HG03095 (cell line): ENCODE results near the gene TMEM263.
"Not testable (repeated sequence)": the region's sequence is repeated elsewhere in the genome, so short reads cannot be mapped to it uniquely, and the experiment has no call there.

Source experiments
- ATAC-seq: cut with Tn5 transposase; IDR thresholded peaks from one replicate; pipeline ENCODE4 v1.9.1; 2021; ENCODE audit warnings: moderate library complexity; ENCODE audit not compliant: unreplicated experiment

TMEM263 gene

DNA sequence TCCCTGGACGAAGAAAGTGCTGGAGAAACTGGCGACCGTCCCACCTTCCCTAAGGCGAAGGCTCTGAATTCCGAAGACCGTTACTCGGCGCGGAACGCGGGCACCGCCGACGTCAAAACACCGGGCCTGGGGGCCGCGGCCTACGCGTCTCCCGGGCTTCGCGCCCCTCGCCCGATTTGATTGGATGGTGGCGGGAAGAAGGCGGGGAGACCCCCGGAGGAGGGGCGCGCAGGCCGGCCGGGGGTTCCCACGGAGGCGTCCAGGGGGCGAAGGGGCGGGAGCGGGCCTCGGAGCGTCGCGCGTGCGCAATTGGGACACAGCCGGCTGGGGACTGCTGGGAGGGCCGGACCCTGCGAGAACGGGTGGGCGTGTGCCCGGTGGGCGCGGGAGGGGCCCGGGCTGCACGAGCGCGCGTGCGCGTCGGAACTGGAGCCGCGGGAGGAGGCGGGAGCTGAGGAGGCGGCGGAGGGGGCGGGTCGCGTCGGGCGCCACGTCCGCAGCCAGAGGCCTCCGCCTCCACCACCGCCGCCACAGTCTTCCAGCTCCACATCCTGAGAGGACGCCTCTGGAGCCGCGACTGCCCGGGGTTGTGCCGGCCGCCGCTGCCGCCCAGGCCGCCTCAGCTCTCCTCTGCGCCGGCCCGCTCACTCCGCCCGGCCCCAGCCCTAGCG, at the start of gene TMEM263:
TSS of gene TMEM263 (plus strand) at position 531 of the 671 bp plus-strand sequence. CDS start 11,210 bp downstream, outside the sequence.
- peak; percentile 74 for ATAC-seq

DNA sequence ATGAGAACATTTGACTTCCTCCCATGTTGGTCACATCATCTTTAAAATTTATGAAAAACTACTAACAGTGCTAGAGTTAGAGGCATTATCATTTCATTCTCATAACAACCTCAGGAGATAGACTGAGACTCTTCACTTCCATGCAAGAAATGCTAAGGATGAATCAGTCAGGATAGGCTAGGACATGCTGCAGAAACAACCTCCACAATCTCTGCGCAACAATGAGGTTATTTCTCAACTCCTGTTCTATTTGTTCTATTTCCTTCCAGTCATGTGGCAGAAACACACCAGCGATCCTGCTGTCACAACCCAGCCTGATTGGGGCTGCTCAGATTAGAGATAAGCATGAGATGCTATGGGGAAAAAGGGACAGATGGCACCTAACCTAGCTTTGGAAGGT, 49.0 kb upstream of the TMEM263 start:
- ATAC-seq, result no peak

DNA sequence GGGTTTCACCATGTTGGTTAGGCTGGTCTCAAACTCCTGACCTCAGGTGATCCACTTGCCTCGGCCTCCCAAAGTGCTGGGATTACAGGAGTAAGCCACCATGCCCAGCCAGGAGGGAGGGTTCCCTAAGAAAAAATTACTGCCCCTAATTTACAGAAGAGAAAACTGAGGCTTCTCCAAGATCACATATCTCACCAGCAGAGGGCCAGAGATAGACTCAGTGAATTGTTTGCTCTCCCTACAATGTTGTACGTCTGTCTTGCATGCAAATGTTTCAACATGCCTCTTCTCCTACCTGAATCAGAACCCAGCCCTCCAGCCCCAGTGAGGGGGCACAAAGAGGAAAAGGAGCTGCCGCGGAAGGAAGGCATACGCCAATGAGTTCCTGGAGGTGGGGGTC, 48.3 kb upstream of the TMEM263 start:
- ATAC-seq, result no peak

DNA sequence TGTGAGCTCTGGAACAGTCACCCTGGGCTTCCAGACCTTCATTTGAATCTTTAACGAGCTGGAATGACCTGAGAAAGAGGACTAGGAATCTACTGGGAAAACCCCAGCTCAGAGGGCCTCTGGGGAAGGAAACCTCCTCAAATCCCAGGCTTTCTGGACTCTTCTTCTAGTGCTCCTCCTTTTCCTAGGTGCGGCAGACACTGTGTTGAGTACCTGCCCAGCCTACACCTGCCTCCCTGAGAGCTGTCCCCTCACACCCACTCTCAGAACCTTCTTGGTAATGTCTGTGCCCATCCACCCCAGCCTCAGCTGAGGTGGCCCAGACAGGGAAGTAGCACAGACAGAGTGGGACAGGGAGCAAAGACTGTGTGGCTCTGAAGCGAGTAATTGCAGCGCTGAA, 47.9 kb upstream of the TMEM263 start:
- no peak for ATAC-seq

DNA sequence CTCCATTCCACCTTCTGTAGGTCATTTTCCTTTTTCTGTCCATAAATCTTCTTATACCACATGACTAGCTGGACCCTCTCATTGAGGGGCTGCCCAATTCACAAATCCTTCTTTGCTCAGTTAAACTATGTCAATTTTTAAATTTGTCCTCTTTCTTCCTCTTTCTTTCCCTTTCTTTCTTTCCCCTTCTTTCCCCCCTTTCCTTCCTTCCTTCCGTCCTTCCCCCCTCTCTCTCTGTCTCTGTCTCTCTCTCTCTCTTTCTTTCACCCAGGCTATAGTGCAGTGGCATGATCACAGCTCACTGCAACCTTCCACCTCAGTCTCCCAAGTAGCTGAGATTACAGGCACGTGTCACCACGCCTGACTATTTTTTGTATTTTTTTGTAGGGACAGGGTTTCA, 47.1 kb upstream of the TMEM263 start:
- no peak for ATAC-seq

DNA sequence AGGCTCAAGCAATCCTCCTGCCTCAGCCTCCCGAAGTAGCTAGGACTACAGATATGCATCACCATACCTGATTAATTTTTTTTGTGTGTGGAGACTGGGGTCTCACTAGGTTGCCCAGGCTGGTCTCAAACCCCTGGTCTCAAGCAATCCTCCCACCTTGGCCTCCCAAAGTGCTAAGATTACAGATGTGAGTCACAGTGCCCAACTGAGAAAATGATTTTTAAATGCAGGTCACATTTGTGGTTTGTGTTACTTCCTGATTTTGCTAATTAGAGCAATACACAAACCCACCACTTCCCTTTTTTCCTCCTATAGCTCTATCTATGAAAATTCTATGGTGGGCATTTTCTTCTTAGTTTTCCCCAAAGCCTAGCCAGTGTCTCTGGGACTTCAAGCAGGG, 45.5 kb upstream of the TMEM263 start:
- peak; percentile 57 for ATAC-seq

DNA sequence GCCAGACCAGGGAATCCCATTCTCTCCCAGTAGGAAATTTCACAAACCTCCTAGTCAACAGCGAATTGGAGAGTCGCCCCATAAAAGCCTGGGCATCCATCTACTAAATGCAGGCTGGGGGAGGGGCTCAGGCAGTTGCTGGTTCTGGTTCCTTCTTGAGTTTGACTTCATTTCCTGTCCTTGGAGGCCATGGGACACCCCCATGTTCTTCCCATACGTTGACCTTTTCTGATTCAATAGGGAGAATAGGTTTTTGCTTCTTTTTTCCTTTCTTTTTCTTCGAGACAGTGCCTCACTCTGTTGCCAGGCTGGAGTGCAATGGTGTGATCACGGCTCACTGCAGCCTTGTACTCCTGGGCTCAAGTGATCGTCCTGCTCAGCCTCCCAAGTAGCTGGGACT, 44.1 kb upstream of the TMEM263 start:
- ATAC-seq, result no peak

DNA sequence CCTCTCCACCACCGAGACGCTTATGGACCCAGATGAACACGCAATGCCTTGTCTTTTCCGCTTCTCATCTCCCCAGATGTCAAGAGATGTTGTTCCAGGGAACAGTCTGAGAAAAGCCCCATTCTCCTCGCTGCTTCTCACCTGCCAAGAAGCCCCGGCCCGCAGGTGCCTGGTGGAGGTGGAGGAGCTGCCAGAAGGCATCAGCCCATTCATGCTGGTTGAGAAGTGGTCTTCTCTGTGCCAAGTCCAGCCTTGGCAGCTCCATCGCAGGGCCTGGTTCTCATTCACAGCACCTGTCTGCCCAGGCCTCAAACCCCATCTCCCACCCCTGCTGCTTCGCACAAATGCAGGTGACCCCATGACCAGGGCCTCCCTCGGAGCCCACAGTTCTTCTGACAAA, 42.3 kb upstream of the TMEM263 start:
- ATAC-seq, result no peak

DNA sequence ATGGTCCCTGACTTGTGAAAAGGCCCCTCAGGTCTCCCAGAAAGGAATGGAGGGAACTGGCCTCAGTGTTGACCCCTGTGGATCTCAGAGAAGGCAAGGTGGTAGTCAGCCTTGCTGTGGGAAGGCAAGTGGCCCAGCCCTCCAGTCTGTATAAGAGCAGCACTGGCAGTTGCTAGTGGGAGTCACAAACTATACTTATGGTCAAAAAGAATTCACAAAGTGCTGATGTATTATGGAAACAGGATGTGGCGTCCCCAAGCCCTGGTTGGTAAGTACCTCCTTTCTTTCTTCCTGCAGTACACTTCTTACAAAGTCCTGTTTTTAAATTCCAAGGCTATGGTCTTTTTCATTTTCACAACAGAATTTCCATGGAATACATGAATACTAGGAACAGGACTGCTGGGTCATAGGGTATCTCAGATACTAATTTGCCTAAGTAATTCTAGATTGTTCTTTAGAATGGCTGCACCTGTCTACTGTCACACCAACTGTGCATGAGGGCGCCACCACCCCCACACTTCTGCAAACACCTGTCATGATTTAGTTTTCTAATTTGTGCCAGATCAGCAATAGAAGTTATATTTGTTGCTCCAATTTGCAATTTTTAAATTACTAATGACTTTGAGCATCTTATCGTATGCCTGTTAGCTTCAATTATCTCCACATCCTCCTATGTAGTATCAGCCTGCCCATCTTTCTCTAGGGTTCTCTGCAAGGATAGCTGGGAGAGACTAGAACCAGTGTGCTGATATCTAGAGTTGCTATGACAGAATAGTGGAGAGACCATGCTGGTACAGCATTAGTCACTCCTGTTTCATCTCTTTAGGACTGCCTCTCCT, 40.7 kb upstream of the TMEM263 start:
- ATAC-seq, result peak; percentile 54

DNA sequence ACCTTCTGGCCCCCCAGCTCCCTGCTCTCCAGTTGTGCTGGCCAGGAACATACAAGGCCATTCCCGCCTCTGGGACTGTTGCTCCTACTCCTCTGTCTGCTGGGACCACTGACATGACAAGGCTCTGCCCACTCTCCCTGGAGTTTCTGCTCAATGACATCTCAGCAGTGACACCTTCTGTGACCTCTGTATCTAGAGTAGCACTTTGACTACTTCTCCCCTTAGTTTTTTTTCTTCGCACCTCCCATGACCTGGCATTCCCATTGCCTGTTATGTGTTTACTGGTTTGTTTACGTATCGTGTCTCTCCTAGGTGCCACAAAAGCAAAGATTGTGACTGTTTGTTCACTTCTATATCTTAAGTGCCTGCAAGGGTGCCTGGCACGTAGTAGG, 40.1 kb upstream of the TMEM263 start:
- no peak for ATAC-seq

DNA sequence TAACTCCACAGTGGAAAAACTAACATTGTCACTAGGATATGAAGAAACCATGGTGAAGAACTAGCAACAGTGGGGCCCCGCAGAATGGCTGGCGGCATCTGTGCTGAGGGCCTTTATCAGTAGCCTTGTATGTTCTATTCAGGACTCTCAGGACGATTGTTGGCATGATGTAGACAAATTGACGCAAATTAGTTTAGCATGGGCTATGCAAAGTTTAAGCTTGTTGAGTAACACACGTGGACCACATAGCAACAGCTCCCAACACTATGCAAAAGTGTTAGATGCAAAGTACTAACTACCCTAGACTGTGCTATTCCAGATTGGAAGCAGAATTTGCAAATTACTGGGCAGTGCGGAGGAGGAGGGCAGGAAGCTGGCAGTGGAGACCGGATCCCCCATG, 38.2 kb upstream of the TMEM263 start:
- no peak for ATAC-seq

DNA sequence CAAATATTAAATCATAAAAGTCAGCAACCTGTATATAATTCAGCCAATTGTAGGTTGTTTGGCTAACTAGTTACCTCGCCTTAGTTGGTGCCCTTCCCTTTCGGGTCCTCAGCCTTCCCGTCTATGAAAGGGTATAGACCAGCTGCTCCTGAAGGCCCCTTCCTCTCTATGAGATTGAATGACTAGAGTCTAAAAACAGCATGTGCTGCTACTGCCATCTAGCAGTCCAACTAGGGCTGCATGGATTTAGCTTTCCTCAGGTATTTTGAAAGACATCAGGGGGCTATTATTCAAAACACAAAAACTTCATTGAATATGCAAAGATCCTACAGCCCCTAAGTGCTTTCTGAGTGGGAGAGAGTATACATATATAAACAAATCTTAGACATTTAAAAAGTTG, 37.0 kb upstream of the TMEM263 start:
- ATAC-seq, result no peak

DNA sequence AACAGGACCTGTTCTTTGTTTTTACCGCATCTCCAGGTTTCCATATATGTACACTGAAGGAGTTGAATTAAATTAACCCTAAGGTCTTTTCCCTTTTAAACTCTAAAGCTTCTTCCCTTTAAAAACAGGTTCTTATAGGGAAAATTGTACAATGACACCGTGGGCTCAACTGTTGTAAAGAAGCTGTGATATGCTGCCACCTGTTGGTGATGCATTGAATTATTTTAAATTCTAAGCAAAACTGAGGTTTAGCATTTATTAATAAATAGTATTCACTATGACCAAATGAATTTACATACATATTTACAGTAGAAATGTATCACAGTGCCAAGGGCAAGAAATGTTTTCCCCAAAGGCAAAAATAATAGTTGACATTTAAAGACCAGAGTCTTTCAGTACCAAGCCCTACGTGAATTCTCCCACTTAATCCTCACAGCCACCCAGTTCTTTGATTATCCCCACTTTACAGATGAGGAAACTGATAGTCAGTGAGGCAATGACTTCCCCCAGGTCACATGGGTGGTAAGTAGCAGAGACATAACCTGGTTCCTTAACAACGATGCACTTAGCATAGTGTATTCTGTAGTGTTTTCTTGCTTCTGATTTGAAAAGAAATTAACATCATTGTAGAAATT, 35.7 kb upstream of the TMEM263 start:
- no peak for ATAC-seq

DNA sequence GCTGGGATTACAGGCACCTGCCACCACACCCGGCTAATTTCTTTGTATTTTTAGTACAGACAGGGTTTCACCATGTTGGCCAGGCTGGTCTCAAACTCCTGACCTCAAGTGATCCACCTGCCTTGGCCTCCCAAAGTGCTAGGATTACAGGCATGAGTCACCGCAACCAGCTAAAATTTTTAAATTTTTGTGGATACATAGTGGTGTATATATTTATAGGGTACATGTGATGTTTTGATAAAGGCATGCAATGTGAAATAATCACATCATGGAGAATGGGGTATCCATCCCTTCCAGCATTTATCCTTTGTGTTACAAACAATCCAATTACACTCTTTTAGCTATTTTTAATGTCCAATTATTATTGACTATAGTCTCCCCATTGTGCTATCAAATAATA, 33.7 kb upstream of the TMEM263 start:
- not testable (repeated sequence) for ATAC-seq

DNA sequence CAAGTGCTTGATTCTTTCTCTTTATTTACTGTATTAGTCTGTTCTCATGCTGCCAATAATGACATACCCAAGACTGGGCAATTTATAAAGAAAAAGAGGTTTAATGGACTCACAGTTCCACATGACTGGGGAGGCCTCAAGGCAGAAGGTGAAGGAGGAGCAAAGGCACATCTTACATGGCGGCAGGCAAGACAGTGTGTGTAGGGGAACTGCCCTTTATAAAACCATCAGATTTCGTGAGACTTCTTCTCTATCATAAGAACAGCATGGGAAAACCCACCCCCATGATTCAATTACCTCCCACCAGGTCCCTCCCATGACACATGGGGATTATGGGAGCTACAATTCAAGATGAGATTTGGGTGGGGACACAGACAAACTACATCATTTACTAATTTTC, 32.1 kb upstream of the TMEM263 start:
- not testable (repeated sequence) for ATAC-seq

DNA sequence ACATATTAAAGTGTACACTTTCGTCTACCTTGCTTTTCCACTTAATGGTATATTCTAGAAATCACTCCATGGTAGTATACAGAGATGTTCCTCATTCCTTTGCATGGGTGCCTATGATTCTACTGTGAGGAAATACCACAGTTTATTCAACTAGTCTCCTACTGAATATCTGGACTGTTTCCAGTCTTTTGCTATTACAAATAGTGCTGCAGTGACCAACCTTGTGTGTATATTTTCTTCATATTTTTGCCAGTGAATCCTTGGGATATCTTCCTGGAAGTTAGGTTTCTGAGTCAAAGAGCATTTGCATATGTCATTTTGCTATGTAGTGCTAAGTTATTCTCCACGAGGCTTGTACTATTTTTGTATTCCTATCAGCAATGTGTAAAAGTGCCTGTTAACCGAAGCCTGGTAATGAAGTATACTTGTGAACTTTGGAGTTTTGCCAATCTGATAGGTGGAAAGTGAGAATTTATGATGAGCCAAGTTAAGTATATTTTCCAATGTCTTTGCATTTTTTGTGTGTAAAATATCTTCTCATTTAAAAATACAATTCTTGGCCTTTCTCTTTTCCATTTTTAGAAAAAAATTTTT, 31.3 kb upstream of the TMEM263 start:
- no peak for ATAC-seq

DNA sequence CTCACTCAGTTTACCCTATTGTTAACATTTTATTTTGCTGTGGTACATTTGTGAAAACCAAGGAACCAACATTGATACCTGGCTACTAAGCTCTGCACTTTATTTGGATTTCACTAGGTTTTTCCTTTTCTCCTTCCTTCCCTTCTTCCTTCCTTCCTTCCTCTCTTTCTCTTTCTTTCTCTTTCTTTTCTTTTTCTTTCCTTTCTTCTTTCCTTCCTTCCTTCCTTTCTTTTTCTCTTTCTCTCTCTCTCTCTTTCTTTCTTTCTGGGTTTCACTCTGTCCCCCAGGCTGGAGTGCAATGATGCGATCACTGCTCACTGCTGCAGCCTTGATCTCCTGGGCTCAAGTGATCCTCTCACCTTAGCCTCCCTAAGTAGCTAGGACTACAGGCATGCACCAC, 29.1 kb upstream of the TMEM263 start:
- ATAC-seq, result no peak

DNA sequence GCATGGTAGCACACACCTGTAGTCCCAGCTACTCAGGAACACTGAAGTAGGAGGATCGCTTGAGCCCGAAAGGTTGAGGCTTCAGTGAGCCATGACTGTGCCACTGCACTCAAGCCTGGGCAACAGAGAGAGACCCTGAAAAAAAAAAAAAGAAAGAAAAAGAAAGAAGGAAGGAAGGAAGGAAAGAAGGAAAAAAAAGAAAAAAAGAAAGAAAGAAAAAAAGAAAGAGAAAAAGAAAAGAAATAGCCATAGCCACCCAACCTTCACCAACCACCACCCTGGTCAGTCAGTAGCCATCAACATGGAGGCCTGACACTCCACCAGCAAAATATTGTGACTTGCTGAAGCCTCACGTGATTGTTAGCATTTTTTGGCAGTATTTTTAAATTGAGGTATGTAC, 21.4 kb upstream of the TMEM263 start:
- no peak for ATAC-seq

DNA sequence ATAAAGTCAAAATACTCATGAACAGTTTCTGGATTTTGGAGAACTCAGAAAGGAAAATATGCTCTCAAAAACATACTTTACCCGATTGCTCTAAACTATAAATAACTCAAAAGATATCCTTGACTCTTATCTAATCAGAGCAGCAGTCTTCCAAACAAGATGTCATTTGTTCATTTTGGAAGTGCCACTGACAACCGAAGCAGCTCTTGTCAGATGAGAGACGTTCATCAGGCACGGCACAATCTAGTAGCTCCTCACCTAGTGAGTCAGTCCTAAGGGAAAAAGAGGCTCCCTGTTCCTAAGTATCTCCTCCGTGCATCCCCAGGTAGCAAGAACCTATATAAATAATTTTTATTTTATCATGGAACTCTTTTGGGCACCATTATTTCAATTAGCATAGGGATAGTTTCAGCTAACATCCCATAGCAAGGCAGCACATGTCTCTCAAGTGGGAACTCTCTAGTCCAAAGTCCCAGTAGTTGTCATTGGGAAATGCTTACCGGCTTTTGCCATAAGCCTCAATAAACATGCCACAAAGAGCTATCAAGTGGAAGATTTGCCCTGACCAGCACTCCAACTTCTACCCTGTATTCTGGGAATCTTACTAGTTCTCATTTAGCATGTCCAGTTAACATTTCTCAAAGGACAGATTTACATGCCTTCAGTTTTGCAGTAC, 14.1 kb upstream of the TMEM263 start:
- ATAC-seq, result no peak

DNA sequence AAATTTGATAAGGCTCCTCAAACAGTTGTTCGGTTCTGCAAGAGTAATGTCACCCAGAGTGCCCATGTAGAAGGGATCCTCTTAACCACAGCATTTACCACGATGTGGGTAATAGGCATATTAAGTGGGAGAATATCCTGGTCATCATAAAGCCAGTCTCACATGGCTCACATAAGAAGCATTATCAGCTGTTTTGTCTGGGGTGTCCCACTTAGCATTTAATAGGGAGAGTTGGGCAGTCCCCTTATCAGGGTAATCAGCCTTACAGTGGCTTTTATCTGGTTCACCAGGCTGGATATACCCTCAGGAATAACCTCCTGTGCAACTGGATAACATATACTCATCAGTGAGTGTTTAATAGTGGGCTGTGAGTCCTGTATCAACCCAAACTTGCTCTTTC, 12.9 kb upstream of the TMEM263 start:
- no peak for ATAC-seq

DNA sequence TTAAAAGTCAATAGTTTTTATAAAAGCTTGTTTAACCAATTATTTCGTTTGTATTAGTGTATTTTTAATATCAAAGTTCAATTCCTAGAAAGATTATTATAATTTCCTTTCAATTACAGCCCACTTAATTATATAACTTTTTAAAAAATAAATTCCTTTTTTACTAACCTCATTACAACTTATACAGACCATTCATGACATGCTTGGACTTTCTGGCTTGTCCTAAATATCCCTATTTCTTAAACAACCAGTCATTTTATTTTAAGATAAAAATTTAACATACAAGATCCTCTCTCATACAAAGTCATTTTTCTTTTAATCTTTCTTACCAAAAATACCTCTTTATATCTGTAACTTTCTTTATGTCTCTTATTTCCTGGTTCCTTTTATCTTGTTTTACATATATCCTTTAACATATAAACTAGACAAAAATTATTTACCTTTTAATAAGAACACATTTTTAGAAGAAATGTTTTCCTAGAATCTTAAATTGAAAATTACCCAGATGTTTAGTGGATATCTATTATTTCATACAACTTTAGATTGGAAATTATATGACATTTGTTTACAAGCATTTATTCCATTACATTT, 10.4 kb upstream of the TMEM263 start:
- no peak for ATAC-seq
